GM21529 (cell line): Measurements from ENCODE around the gene PDPK1.
"Not testable (repeated sequence)": the region's sequence is repeated elsewhere in the genome, so short reads cannot be mapped to it uniquely, and the experiment has no call there.

ENCODE experiments used
- ATAC-seq: cut with Tn5 transposase; IDR thresholded peaks from one replicate; pipeline ENCODE4 v1.9.1; 2021; ENCODE audit not compliant: unreplicated experiment

PDPK1 gene

DNA sequence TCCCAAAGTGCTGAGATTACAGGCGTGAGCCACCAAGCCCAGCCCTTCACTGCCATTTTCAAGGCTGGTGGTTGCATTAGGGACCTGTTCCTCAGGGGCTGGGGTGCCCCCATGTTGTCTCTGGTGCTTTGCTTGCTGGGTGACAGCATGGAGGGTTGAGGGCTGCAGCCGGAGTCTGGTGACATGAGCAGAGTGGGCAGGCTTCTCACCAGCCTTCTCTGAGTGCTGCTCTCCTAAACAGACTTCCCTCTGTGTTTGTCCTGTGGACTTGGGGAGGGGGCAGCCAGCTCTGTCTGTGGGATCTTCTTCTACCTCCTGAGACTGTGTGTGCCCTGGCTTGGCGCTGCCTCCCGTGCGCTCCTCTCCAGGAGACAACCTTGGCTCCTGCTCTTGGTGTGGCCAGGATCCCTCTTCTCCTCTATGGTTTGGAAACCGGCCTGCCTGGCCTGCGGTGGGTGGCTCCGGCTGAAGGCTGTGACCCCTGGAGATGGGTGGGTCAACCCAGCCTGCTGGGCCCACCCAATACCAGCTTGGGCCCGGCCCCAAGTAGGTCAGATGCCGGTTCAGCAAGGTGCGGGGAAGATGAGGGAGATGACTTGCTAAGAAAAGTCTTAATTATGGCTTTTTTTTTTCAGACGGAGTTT is 72.1 kb downstream of the PDPK1 start:
- ATAC-seq = no peak

GRCh38 chr16:2610781-2611498 is 73.1 kb downstream of the PDPK1 start:
- no peak for ATAC-seq

DNA sequence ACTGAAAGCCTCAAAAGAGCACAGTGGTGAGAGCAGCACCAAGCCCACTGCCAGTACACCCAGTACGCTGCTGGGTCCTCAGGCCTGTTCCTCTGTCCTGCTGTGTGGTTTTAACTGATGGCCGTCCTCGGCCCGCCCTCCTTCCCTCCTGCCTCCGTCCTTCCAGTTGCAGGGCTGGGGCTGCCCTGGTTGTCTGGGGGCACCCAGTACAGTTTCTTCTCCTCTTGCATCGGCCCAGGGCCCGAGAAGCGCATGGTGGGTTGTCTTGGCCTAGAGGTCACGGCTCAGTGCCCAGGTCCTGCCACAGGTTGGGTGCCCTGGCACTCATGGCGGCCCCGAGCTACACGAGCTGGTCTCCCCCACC is 73.7 kb downstream of the PDPK1 start:
- no peak for ATAC-seq

DNA sequence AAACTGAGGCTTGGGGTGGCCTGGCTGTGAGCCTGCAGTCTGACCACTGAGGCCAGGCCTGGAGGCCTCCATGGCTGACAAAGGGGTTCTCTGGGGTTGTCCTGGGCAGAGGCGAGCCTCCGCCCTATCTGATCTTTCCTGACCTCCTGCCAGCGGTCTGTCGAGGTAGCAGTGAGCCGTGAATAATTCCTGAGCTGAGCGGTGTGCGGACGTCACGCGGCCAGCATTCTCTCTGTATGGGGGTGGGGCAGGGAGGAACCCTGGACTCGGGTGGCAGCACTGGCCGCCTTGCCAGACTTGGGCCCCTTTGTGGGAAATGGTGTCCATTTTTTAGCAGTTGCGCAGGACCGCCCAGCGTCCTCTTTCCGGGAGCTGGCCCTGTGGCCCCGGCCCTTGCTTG is 74.1 kb downstream of the PDPK1 start:
- ATAC-seq = not testable (repeated sequence)

DNA sequence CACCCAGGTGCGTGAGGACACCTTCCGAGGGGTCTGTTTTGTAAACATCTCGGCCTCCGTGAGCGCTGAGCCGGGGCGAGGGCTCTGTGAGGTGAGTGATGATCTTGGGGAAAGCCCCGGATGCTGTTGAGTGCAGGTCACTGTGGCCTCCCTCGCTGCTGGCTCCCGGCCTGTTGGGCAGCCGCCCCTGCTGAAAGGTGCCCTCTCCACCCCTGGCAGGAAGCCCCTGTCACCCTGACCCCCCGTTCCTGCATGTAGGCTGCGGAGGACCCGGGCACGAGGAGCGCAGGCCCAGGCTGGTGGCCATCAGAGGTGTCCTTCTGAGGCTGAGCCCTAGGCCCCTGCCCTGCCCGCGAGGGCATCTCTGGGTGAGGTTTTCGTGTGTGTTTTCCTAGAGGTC is 75.4 kb downstream of the PDPK1 start:
- ATAC-seq = not testable (repeated sequence)

DNA sequence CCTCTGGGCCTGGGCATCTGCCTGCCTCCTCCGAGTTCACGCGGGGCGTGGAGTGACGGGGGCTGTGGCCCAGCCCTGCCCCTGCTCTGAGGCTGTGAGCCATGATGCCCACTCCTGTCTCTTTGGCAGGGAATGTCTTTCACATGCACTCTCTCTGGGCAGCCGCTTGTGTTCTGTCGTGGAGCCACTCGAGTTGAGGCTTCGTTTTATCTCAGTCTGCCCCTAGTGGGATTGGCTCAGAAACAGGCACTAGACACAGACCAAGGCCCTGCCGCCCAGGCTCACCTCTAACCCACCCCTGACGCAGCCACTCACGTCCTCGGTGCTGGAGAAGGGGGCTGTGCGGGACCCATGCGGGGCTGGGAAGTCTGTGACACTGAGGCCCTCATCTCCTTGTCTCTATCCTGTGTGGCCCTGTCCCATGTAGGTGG is 77.0 kb downstream of the PDPK1 start:
- ATAC-seq = no peak

GRCh38 chr16:2618964-2619363 is 81.1 kb downstream of the PDPK1 start:
- ATAC-seq = not testable (repeated sequence)

GRCh38 chr16:2619628-2620027 is 81.8 kb downstream of the PDPK1 start:
- not testable (repeated sequence) for ATAC-seq

DNA sequence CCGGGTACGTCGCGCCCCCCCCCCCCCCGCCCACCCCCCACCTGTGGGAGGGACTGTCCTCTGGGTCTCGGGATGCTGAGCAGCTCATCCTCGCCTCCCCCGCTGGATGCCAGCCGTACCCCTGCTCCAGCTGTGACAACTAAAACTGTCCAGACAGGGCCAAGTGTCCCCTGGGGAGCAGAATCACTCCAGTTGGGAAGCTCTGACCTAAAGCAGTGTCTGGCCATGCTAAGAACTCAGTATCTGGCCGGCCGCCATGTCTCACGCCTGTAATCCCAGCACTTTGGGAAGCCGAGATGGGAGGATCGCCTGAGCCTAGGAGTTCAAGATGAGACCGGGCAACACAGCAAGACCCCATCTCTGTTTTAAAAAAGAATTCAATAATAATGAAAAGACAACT is 83.0 kb downstream of the PDPK1 start:
- ATAC-seq = not testable (repeated sequence)

GRCh38 chr16:2621395-2621794 is 83.6 kb downstream of the PDPK1 start:
- ATAC-seq = not testable (repeated sequence)

GRCh38 chr16:2627075-2627474 is 89.3 kb downstream of the PDPK1 start:
- ATAC-seq = not testable (repeated sequence)

- ATAC-seq = not testable (repeated sequence)
Measured at GRCh38 chr16:2631203-2631602, 93.4 kb downstream of the PDPK1 start.

DNA sequence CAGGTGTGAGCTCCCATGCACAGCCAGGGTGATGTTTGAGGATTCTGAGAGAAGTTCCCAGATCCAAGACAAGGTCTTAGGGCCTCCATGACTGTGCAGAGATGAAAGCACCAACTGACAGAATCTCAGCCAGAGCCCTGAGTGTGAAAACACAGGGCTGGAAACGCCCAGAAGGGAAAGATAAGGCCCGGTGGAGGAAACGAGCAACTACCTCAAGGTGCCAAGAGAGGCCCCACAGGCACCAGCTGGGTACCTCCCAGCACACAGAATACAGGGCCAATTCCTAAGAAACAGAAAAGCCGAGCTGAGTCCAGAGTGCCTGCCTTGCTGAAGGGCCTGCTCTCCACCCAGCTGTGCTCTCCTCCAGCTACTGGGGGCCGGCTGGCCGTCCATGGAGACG is 94.5 kb downstream of the PDPK1 start:
- not testable (repeated sequence) for ATAC-seq

GRCh38 chr16:2639071-2639721 is 101.4 kb downstream of the PDPK1 start:
- not testable (repeated sequence) for ATAC-seq

- not testable (repeated sequence) for ATAC-seq
Measured at GRCh38 chr16:2639722-2640072, 101.9 kb downstream of the PDPK1 start.

DNA sequence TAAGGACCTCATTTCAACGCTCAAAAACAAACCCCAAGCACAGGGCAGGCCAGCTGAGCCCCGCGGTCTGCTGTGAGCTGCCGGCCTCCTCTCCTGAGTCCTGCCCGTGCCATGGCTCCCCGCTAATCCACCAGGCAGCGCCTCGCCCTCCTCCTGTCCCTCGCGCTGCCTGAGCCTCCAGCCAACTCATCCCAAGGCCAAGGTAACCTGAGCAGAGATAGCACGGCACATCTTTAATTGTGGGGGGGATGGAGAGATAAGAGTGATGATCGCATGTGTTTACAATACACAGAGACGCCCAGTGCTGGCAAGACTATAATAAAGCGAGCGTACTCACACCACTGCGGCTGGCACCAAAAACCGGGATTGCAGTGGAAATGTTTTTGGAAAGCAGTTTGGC is 104.7 kb downstream of the PDPK1 start:
- ATAC-seq = not testable (repeated sequence)

GRCh38 chr16:2644754-2645453 is 107.1 kb downstream of the PDPK1 start:
- ATAC-seq = not testable (repeated sequence)

DNA sequence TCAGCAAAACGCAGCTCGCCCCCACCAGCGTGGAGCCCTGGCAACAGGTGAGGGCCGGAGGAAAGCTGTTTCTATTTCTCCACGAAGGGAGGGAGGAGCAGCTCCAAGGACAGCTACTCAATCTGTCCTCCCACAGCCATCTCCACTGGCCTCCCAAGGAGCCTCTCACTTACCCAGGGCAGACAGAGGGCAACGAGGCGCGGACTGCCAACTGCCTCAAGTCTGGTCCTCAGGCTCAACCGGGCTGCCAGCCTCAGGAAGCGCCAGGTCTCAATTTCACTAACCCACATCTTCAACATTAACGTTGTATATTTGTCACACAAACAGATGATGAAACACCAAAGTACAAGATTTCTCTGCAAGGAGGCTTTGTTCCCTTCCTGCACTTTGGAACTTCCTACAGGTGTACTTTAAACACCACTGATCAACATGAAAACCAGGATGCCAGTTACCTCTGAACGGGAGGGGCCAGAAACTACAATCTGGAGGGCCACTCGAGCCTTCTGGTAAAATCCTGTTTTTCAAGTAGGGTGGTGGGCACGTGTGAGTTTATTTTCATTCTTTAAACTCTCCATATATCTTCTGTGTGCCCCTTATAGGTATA is 113.5 kb downstream of the PDPK1 start:
- not testable (repeated sequence) for ATAC-seq
